A549 (cell line): ENCODE results near the gene ABHD12B. TPM values are rescaled to one million over a fixed set of nuclear protein-coding genes. Genes with fewer than 3 reads are reported as not detected.

Source experiments
- ATAC-seq, 2 experiments: fragments of 200-7000 bp in 1 of 2; fragments of >200 bp in 1 of 2; cut with Nextera tagmentation in 1 of 2; cut with Tn5 transposase in 1 of 2; 3 replicates each; pipeline versions ENCODE4 v1.8.0 to v1.9.1; 2018 to 2020; ENCODE audit warnings: mild to moderate bottlenecking in 1 of 2, moderate library complexity in 1 of 2
- CTCF ChIA-PET: fragments of 300-600 bp; sonication (Branson Sonifier 250); formaldehyde crosslinking; extraction: SDS; loops from one replicate; lab custom pipeline; 2021; ENCODE audit warnings: antibody characterized with exemption, inconsistent platforms; lab: Yijun Ruan, JAX
- POLR2A ChIA-PET: fragments of 350-600 bp; formaldehyde crosslinking; extraction: SDS; loops from one replicate; lab custom pipeline; 2021; ENCODE audit warnings: antibody characterized with exemption, inconsistent platforms; lab: Yijun Ruan, JAX
- DNase-seq, 2 experiments: peaks; one replicate each; pipeline versions ENCODE4 v3.0.0 to v3.0.0-alpha.2; 2011 to 2016; ENCODE audit warnings: low read depth in 1 of 2, low spot score in 1 of 2
- FAIRE-seq: peaks from 2 replicates; lab custom pipeline; 2011; peaks lifted over from hg19 to GRCh38; lab: Jason Lieb, UNC
- H3K27ac ChIP-seq, 2 experiments: fragments of >200 bp; sonication (Bioruptor Twin); formaldehyde crosslinking; 3 replicates each; pipeline ENCODE4 v1.5.1; 2016 to 2017
- H3K4me1 ChIP-seq: fragments of >200 bp; sonication (Bioruptor Twin); formaldehyde crosslinking; 3 replicates; pipeline ENCODE4 v1.6.1; 2016
- H3K4me2 ChIP-seq: fragments of >200 bp; sonication (Bioruptor Twin); formaldehyde crosslinking; 3 replicates; pipeline ENCODE4 v1.6.1; 2016
- H3K4me3 ChIP-seq: fragments of >200 bp; sonication (Bioruptor Twin); formaldehyde crosslinking; 3 replicates; pipeline ENCODE4 v1.5.1; 2016
- H3K9me3 ChIP-seq: fragments of >200 bp; sonication (Bioruptor Twin); formaldehyde crosslinking; 3 replicates; pipeline ENCODE4 v1.6.1; 2016
- BCL3 ChIP-seq: fragments of >200 bp; sonication (Bioruptor Twin); formaldehyde crosslinking; IDR thresholded peaks from 3 replicates; pipeline ENCODE4 v1.6.1; 2016
- BHLHE40 ChIP-seq: IDR thresholded peaks from 2 replicates; pipeline ENCODE4 v1.6.1; 2012; ENCODE audit warnings: low read depth, low read length, inconsistent platforms
- CBX8 ChIP-seq: fragments of 200-600 bp; sonication (generic); IDR thresholded peaks from 2 replicates; pipeline ENCODE4 v1.6.1; 2016
- CHD4 ChIP-seq: fragments of 200-600 bp; sonication (generic); IDR thresholded peaks from 2 replicates; pipeline ENCODE4 v1.6.1; 2016; ENCODE audit warnings: antibody characterized with exemption, mild to moderate bottlenecking, borderline replicate concordance
- CTCF ChIP-seq: fragments of >200 bp; sonication (Bioruptor Twin); formaldehyde crosslinking; IDR thresholded peaks from 3 replicates; pipeline ENCODE4 v1.5.1; 2016
- EHMT2 ChIP-seq: fragments of 200-600 bp; sonication (generic); IDR thresholded peaks from 2 replicates; pipeline ENCODE4 v1.6.1; 2016; ENCODE audit warnings: antibody characterized with exemption, low read depth, mild to moderate bottlenecking, moderate library complexity
- ELK1 ChIP-seq: fragments of 150-350 bp; IDR thresholded peaks from 2 replicates; pipeline ENCODE4 v1.6.1; 2014; ENCODE audit warnings: low read depth, mild to moderate bottlenecking, low read length
- FOSB ChIP-seq: fragments of 250-450 bp; sonication (Bioruptor Pico); IDR thresholded peaks from 2 replicates; pipeline ENCODE4 v1.5.0; 2020; ENCODE audit warnings: mild to moderate bottlenecking, moderate library complexity
- FOXS1 ChIP-seq: fragments of 250-450 bp; sonication (Bioruptor Pico); IDR thresholded peaks from 2 replicates; pipeline ENCODE4 v1.5.0; 2020; ENCODE audit warnings: mild to moderate bottlenecking, moderate library complexity
- GATA3 ChIP-seq: IDR thresholded peaks from 2 replicates; pipeline ENCODE4 v1.6.1; 2012; ENCODE audit warnings: borderline replicate concordance
- HDAC2 ChIP-seq: fragments of 200-600 bp; sonication (generic); IDR thresholded peaks from 2 replicates; pipeline ENCODE4 v1.6.1; 2016
- HES2 ChIP-seq: fragments of >200 bp; sonication (Bioruptor Twin); formaldehyde crosslinking; IDR thresholded peaks from 2 replicates; pipeline ENCODE4 v1.6.1; 2016
- HEYL ChIP-seq: fragments of 250-450 bp; sonication (Bioruptor Pico); IDR thresholded peaks from 2 replicates; pipeline ENCODE4 v1.8.0; 2021; ENCODE audit warnings: mild to moderate bottlenecking, moderate library complexity
- HMGXB4 ChIP-seq: fragments of 250-450 bp; sonication (Bioruptor Pico); IDR thresholded peaks from 2 replicates; pipeline ENCODE4 v1.5.0; 2021; ENCODE audit warnings: mild to moderate bottlenecking, moderate library complexity, borderline replicate concordance
- HOXB13 ChIP-seq: fragments of 250-450 bp; sonication (Bioruptor Pico); IDR thresholded peaks from 2 replicates; pipeline ENCODE4 v1.5.0; 2020; ENCODE audit warnings: low read depth, mild to moderate bottlenecking, moderate library complexity
- HOXB5 ChIP-seq: fragments of 250-450 bp; sonication (Bioruptor Pico); IDR thresholded peaks from 2 replicates; pipeline ENCODE4 v1.5.0; 2020; ENCODE audit warnings: mild to moderate bottlenecking, moderate library complexity
- JUNB ChIP-seq: fragments of >200 bp; sonication (Bioruptor Twin); formaldehyde crosslinking; IDR thresholded peaks from 2 replicates; pipeline ENCODE4 v1.6.1; 2016
- KDM5A ChIP-seq: fragments of 200-600 bp; sonication (generic); IDR thresholded peaks from 2 replicates; pipeline ENCODE4 v1.6.1; 2016; ENCODE audit warnings: antibody characterized with exemption, mild to moderate bottlenecking
- MAFK ChIP-seq: fragments of 450-650 bp; IDR thresholded peaks from 2 replicates; pipeline ENCODE4 v1.6.1; 2014; ENCODE audit not compliant: partially characterized antibody
- MYC ChIP-seq: IDR thresholded peaks from 2 replicates; pipeline ENCODE4 v1.6.1; 2012; ENCODE audit warnings: mild to moderate bottlenecking, inconsistent platforms, low read length, improper control_type of control experiment, borderline replicate concordance
- NFE2L2 ChIP-seq: fragments of 150-350 bp; conservative IDR thresholded peaks from 2 replicates; pipeline ENCODE4 v1.6.1; 2014; ENCODE audit warnings: low read length
- PHF8 ChIP-seq: fragments of 200-600 bp; sonication (generic); IDR thresholded peaks from 2 replicates; pipeline ENCODE4 v1.6.1; 2016; ENCODE audit warnings: low read depth, mild to moderate bottlenecking, antibody characterized with exemption, moderate library complexity, borderline replicate concordance
- POLR2AphosphoS2 ChIP-seq: conservative IDR thresholded peaks from 2 replicates; pipeline ENCODE4 v1.6.1; 2012; ENCODE audit warnings: low read length, improper control_type of control experiment, inconsistent platforms
- USF2 ChIP-seq: fragments of 450-650 bp; IDR thresholded peaks from 2 replicates; pipeline ENCODE4 v1.6.1; 2014; ENCODE audit warnings: antibody characterized with exemption
- ZC3H11A ChIP-seq: fragments of 450-650 bp; IDR thresholded peaks from 2 replicates; pipeline ENCODE4 v1.6.1; 2014; ENCODE audit warnings: antibody characterized with exemption, mild to moderate bottlenecking
- ZNF302 ChIP-seq: fragments of 250-450 bp; sonication (Bioruptor Pico); IDR thresholded peaks from 2 replicates; pipeline ENCODE4 v1.9.0; 2021; ENCODE audit warnings: inconsistent platforms, mild to moderate bottlenecking, moderate library complexity
- WGBS: methylation state at CpG from one replicate; pipeline ENCODE4 v1.1.6; 2017; ENCODE audit errors: missing lambda C conversion rate; 5-methylcytosine and 5-hydroxymethylcytosine counted together
- polyA plus RNA-seq, 4 experiments: library from polyadenylated mRNA; depleted of rRNA in 3 of 4; stranded (reverse); fragments of >200 nt; fragmentation: RNase III in 1 of 4; extraction: RNeasy Plus Mini Kit Qiagen cat#74134 plus additional on column Dnase treatment in 1 of 4; gene quantifications; 2 replicates in 3 of 4; 3 replicates in 1 of 4; pipeline ENCODE4 v1.2.3, GENCODE V29; 2011 to 2017

The ABHD12B gene
- polyA plus RNA-seq, 2 of the 4 experiments (the other 2 are of a cell fraction), result not detected

GRCh38 chr14:50924236-50924635 is 52.4 kb downstream of the ABHD12B start (continued):
- TF ChIP-seq GATA3 (no peak), HOXB13 (CRISPR knock-in tag) (no peak), HEYL (CRISPR knock-in tag) (no peak), POLR2AphosphoS2 (no peak)

- no peak for TF ChIP-seq EHMT2
- TF ChIP-seq FOXS1, result no peak
- no peak for TF ChIP-seq ZNF302 (CRISPR knock-in tag)
- TF ChIP-seq FOSB (CRISPR knock-in tag), result no peak
- TF ChIP-seq JUNB, result no peak
- TF ChIP-seq KDM5A, result no peak
- no peak for TF ChIP-seq ELK1
- TF ChIP-seq USF2, result no peak
- TF ChIP-seq, all 56 proteins: peak for 0
- Histone ChIP-seq H3K9me3 (no peaks in the 10 kb centered on the region), H3K4me2 (no peak overlapping the region), H3K4me1 (peaks cover 13% of the 10 kb centered on the region), H3K4me3 (no peak overlapping the region), H3K27ac (no peak overlapping the region)
- 49% methylated on average over 4 of the region's 4 CpGs for WGBS
- FAIRE-seq (no peak), ATAC-seq (no peak), DNase-seq (no peak)
- ChIA-PET POLR2A (no interaction called here), CTCF (interaction anchor here (0.7 to 1.3 kb wide), 2 partner anchors 9 to 188 kb away, joined by 3 read pairs; no protein-coding TSS in a partner anchor)
Observed at GRCh38 chr14:50924843-50925242, 53.0 kb downstream of the ABHD12B start.

GRCh38 chr14:50926851-50927386 is 55.1 kb downstream of the ABHD12B start:
- CTCF ChIA-PET, result interaction anchor here (0.7 to 1.5 kb wide), 2 partner anchors 9 to 292 kb away, joined by 3 read pairs; no protein-coding TSS in a partner anchor
- FAIRE-seq (no peak), ATAC-seq (no peak), DNase-seq (no peak)
- Histone ChIP-seq H3K4me1 (no peaks in the 10 kb centered on the region), H3K27ac (no peak overlapping the region), H3K9me3 (no peaks in the 10 kb centered on the region), H3K4me2 (no peak overlapping the region), H3K4me3 (no peak overlapping the region)
- WGBS, result 95% methylated on average over 3 of the region's 3 CpGs
- POLR2A ChIA-PET, result no interaction called here
- TF ChIP-seq MYC, result no peak
- no peak for TF ChIP-seq CBX8
- no peak for TF ChIP-seq ZC3H11A
- no peak for TF ChIP-seq BCL3
- TF ChIP-seq HMGXB4 (CRISPR knock-in tag), result no peak
- TF ChIP-seq PHF8, result no peak
- TF ChIP-seq HOXB13 (CRISPR knock-in tag), result no peak
- no peak for TF ChIP-seq HDAC2
- no peak for TF ChIP-seq NFE2L2
- no peak for TF ChIP-seq FOXS1
- no peak for TF ChIP-seq CHD4
- no peak for TF ChIP-seq HOXB5 (CRISPR knock-in tag)
- TF ChIP-seq BHLHE40, result no peak
- TF ChIP-seq MAFK, result no peak
- no peak for TF ChIP-seq HES2
- no peak for TF ChIP-seq CTCF
